ENCODE data around the gene PEX5.

Gene PEX5

GRCh38 chr12:7188562-7189397 lies 706 bp upstream of the PEX5 start:
- H3K27ac ChIP-seq (ENCODE audit: low read length) = no peak overlapping the region
- H3K9me3 ChIP-seq (ENCODE audit: control insufficient read depth, insufficient read depth, low read length) = no peaks in the 10 kb centered on the region
- WGBS (ENCODE audit: insufficient coverage, insufficient read length) = no CpG with 5 or more reads among the region's 21 CpGs
- H3K4me3 ChIP-seq (ENCODE audit: low read length) = peak overlapping the region; percentile 37; the same call in 1 of the 2 replicates
- no peaks in the 10 kb centered on the region for H3K4me1 ChIP-seq (ENCODE audit: control insufficient read depth, insufficient read depth, low read length)
- peak; percentile 78 for DNase-seq (ENCODE audit: low read depth, low spot score)
- no peaks in the 10 kb centered on the region for H3K36me3 ChIP-seq (ENCODE audit: control insufficient read depth, insufficient read depth, low read length)
- no peaks in the 10 kb centered on the region for H3K27me3 ChIP-seq (ENCODE audit: control insufficient read depth, insufficient read depth, low read length)

DNA sequence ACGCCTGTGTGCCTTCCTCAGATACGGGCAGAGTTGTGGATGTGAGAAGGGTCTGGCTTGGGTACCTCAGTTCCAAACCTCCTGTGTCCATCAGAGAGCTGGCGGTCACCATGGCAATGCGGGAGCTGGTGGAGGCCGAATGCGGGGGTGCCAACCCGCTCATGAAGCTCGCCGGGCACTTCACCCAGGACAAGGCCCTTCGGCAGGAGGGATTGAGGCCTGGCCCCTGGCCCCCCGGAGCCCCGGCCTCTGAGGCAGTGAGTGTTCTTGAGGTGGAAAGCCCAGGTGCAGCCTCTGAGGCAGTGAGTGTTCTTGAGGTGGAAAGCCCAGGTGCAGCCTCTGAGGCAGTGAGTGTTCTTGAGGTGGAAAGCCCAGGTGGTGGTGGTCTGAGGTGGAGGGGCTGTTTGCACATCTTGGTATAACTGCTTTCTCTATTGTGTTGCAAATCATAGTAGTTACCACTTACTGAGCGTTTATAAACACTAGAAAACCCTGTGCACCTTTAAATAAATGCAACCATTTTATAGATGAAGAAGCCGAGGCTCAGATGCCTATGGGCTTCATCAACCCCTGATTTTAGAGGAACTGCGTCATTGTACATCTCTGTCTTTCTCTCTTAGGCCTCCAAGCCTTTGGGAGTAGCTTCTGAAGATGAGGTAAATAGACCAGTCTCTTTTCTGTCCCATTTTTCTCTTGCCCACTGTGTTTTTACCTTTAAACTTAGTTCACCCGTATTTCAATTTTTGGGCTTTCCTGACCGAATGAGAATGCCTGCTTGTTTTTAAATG lies 976 bp downstream of the PEX5 start:
- no peak overlapping the region for H3K27ac ChIP-seq (ENCODE audit: low read length)
- no peak for DNase-seq (ENCODE audit: low read depth, low spot score)
- no peaks in the 10 kb centered on the region for H3K27me3 ChIP-seq (ENCODE audit: control insufficient read depth, insufficient read depth, low read length)
- WGBS (ENCODE audit: insufficient coverage, insufficient read length) = no CpG with 5 or more reads among the region's 17 CpGs
- H3K36me3 ChIP-seq (ENCODE audit: control insufficient read depth, insufficient read depth, low read length) = no peaks in the 10 kb centered on the region
- H3K4me1 ChIP-seq (ENCODE audit: control insufficient read depth, insufficient read depth, low read length) = no peaks in the 10 kb centered on the region
- no peaks in the 10 kb centered on the region for H3K9me3 ChIP-seq (ENCODE audit: control insufficient read depth, insufficient read depth, low read length)
- peak overlapping the region; percentile 50 for H3K4me3 ChIP-seq (ENCODE audit: low read length)

DNA sequence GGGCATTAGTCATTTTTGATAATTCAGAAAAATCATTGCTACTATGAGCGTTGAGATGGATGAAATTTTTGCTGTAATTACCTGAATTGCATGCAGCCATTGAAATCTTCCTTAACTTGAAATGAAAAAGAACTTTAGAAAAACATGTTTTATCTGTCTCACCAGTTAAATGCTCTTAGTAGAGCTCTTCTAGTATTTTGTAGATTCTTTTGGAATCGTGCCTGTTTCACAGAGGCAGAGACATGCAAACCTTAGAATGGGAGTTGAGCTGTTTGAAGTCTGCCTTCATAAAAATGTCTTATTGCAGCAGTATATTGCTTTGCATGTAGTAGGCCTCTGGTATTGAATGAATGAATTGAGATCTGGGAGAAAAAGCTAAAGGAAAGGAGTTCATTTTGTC lies 4.2 kb downstream of the PEX5 start:
- H3K36me3 ChIP-seq (ENCODE audit: control insufficient read depth, insufficient read depth, low read length) = peaks cover 2% of the 10 kb centered on the region; the same call in 1 of the 2 replicates
- H3K4me3 ChIP-seq (ENCODE audit: low read length) = no peak overlapping the region
- no peaks in the 10 kb centered on the region for H3K9me3 ChIP-seq (ENCODE audit: control insufficient read depth, insufficient read depth, low read length)
- no CpG with 5 or more reads among the region's 2 CpGs for WGBS (ENCODE audit: insufficient coverage, insufficient read length)
- no peaks in the 10 kb centered on the region for H3K27me3 ChIP-seq (ENCODE audit: control insufficient read depth, insufficient read depth, low read length)
- no peaks in the 10 kb centered on the region for H3K4me1 ChIP-seq (ENCODE audit: control insufficient read depth, insufficient read depth, low read length)
- DNase-seq (ENCODE audit: low read depth, low spot score) = no peak
- H3K27ac ChIP-seq (ENCODE audit: low read length) = no peak overlapping the region

DNA sequence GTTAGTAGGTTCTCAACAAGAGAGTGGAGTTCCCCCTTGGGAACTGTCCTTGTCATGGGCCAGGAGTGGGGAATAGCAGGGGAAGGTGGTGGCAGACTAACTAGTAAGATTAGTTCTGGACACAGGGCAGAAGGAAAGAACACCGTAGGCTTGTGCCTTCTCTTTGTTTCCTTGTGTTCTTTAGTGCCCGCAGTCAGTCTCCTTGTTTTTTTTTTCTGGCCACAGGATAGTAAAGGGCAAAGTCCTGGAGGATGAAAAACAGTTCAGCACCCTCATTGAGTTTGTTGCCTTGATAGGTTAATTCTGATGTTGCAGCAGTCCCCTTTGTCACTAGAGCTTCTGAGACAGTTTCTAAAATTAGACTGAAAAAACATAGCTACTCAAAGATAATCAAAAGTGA lies 8.4 kb downstream of the PEX5 start:
- no CpG with 5 or more reads among the region's 2 CpGs for WGBS (ENCODE audit: insufficient coverage, insufficient read length)
- Histone ChIP-seq H3K27ac (ENCODE audit: low read length) (no peak overlapping the region), H3K27me3 (ENCODE audit: control insufficient read depth, insufficient read depth, low read length) (no peaks in the 10 kb centered on the region), H3K4me1 (ENCODE audit: control insufficient read depth, insufficient read depth, low read length) (no peaks in the 10 kb centered on the region), H3K9me3 (ENCODE audit: control insufficient read depth, insufficient read depth, low read length) (no peaks in the 10 kb centered on the region), H3K4me3 (ENCODE audit: low read length) (no peak overlapping the region), H3K36me3 (ENCODE audit: control insufficient read depth, insufficient read depth, low read length) (peaks cover 22% of the 10 kb centered on the region; the same call in 1 of the 2 replicates)
- no peak for DNase-seq (ENCODE audit: low read depth, low spot score)

DNA sequence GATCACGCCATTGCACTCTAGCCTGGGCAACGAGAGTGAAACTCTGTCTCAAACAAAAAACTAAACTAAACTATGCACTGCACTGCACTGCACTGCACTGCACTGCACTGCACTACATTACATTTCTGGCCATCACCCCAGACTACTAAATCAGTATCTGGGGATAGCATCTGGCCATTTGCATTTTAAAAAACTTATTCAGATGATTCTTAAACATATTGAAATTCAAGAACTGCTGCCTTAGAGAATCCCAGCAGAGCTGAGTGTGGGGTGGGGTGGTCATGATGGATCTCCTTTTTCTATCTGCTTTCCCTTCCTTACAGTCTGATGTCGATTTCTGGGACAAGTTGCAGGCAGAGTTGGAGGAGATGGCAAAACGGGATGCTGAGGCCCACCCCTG lies 13.6 kb downstream of the PEX5 start:
- Histone ChIP-seq H3K27ac (ENCODE audit: low read length) (no peak overlapping the region), H3K4me3 (ENCODE audit: low read length) (no peak overlapping the region), H3K27me3 (ENCODE audit: control insufficient read depth, insufficient read depth, low read length) (no peaks in the 10 kb centered on the region), H3K4me1 (ENCODE audit: control insufficient read depth, insufficient read depth, low read length) (no peaks in the 10 kb centered on the region), H3K9me3 (ENCODE audit: control insufficient read depth, insufficient read depth, low read length) (no peaks in the 10 kb centered on the region), H3K36me3 (ENCODE audit: control insufficient read depth, insufficient read depth, low read length) (peaks cover 27% of the 10 kb centered on the region; the same call in 1 of the 2 replicates)
- DNase-seq (ENCODE audit: low read depth, low spot score) = no peak
- no CpG with 5 or more reads among the region's 4 CpGs for WGBS (ENCODE audit: insufficient coverage, insufficient read length)

- Histone ChIP-seq H3K36me3 (ENCODE audit: control insufficient read depth, insufficient read depth, low read length) (peaks cover 38% of the 10 kb centered on the region), H3K27me3 (ENCODE audit: control insufficient read depth, insufficient read depth, low read length) (no peaks in the 10 kb centered on the region), H3K9me3 (ENCODE audit: control insufficient read depth, insufficient read depth, low read length) (no peaks in the 10 kb centered on the region), H3K4me3 (ENCODE audit: low read length) (no peak overlapping the region), H3K4me1 (ENCODE audit: control insufficient read depth, insufficient read depth, low read length) (no peaks in the 10 kb centered on the region), H3K27ac (ENCODE audit: low read length) (no peak overlapping the region)
- DNase-seq (ENCODE audit: low read depth, low spot score) = no peak
Observed at GRCh38 chr12:7205091-7205490, 15.6 kb downstream of the PEX5 start.

GRCh38 chr12:7206691-7207090 lies 17.2 kb downstream of the PEX5 start:
- no CpG with 5 or more reads among the region's 3 CpGs for WGBS (ENCODE audit: insufficient coverage, insufficient read length)
- no peak for DNase-seq (ENCODE audit: low read depth, low spot score)
- no peak overlapping the region for H3K4me3 ChIP-seq (ENCODE audit: low read length)
- no peak overlapping the region for H3K27ac ChIP-seq (ENCODE audit: low read length)
- no peaks in the 10 kb centered on the region for H3K9me3 ChIP-seq (ENCODE audit: control insufficient read depth, insufficient read depth, low read length)
- peaks cover 33% of the 10 kb centered on the region for H3K36me3 ChIP-seq (ENCODE audit: control insufficient read depth, insufficient read depth, low read length)
- no peaks in the 10 kb centered on the region for H3K27me3 ChIP-seq (ENCODE audit: control insufficient read depth, insufficient read depth, low read length)
- H3K4me1 ChIP-seq (ENCODE audit: control insufficient read depth, insufficient read depth, low read length) = no peaks in the 10 kb centered on the region

DNA sequence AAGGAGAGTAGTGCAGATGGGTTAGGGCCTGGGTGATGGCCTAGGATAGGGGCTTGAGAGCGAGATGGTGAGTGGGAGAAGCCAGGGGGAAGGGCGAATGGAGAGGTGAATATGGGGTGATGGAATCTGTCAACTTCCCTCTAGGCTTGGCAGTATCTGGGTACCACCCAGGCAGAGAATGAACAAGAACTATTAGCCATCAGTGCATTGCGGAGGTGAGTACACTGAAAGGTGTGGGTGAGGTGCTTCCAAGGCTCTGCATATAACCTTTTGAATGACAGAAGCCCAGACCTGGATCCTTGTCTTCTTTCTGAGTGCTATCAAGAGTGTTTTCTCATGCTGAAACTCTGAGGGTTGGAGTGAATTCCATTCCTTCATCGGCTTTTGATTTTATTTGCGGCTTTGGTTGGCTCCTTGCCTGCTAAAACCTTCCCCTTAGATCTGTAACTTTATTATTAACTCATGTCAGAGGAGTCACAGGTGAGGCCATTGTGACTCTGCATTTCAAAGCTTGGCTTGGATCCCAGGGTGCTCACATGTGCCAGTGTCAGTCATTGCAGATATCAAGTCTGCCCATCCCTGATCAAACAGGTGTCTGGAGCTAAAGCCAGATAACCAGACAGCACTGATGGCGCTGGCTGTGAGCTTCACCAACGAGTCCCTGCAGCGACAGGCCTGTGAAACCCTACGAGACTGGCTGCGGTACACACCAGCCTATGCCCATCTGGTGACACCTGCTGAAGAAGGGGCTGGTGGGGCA lies 18.6 kb downstream of the PEX5 start:
- H3K9me3 ChIP-seq (ENCODE audit: control insufficient read depth, insufficient read depth, low read length) = peaks cover 2% of the 10 kb centered on the region; the same call in 1 of the 2 replicates
- no CpG with 5 or more reads among the region's 10 CpGs for WGBS (ENCODE audit: insufficient coverage, insufficient read length)
- no peaks in the 10 kb centered on the region for H3K27me3 ChIP-seq (ENCODE audit: control insufficient read depth, insufficient read depth, low read length)
- peaks cover 28% of the 10 kb centered on the region for H3K36me3 ChIP-seq (ENCODE audit: control insufficient read depth, insufficient read depth, low read length)
- H3K27ac ChIP-seq (ENCODE audit: low read length) = no peak overlapping the region
- DNase-seq (ENCODE audit: low read depth, low spot score) = no peak
- H3K4me1 ChIP-seq (ENCODE audit: control insufficient read depth, insufficient read depth, low read length) = no peaks in the 10 kb centered on the region
- H3K4me3 ChIP-seq (ENCODE audit: low read length) = no peak overlapping the region

- no peaks in the 10 kb centered on the region for H3K4me1 ChIP-seq (ENCODE audit: control insufficient read depth, insufficient read depth, low read length)
- WGBS (ENCODE audit: insufficient coverage, insufficient read length) = no CpG with 5 or more reads among the region's 14 CpGs
- no peak overlapping the region for H3K27ac ChIP-seq (ENCODE audit: low read length)
- peaks cover 26% of the 10 kb centered on the region for H3K36me3 ChIP-seq (ENCODE audit: control insufficient read depth, insufficient read depth, low read length)
- peaks cover 2% of the 10 kb centered on the region; the same call in 1 of the 2 replicates for H3K9me3 ChIP-seq (ENCODE audit: control insufficient read depth, insufficient read depth, low read length)
- DNase-seq (ENCODE audit: low read depth, low spot score) = no peak
- no peaks in the 10 kb centered on the region for H3K27me3 ChIP-seq (ENCODE audit: control insufficient read depth, insufficient read depth, low read length)
- no peak overlapping the region for H3K4me3 ChIP-seq (ENCODE audit: low read length)
Observed at GRCh38 chr12:7209958-7210357, 20.5 kb downstream of the PEX5 start.

GRCh38 chr12:7210642-7211151 lies 21.2 kb downstream of the PEX5 start:
- no peak for DNase-seq (ENCODE audit: low read depth, low spot score)
- Histone ChIP-seq H3K36me3 (ENCODE audit: control insufficient read depth, insufficient read depth, low read length) (peaks cover 26% of the 10 kb centered on the region), H3K27ac (ENCODE audit: low read length) (no peak overlapping the region), H3K9me3 (ENCODE audit: control insufficient read depth, insufficient read depth, low read length) (peaks cover 2% of the 10 kb centered on the region; the same call in 1 of the 2 replicates), H3K4me3 (ENCODE audit: low read length) (no peak overlapping the region), H3K27me3 (ENCODE audit: control insufficient read depth, insufficient read depth, low read length) (no peaks in the 10 kb centered on the region), H3K4me1 (ENCODE audit: control insufficient read depth, insufficient read depth, low read length) (no peaks in the 10 kb centered on the region)
- no CpG with 5 or more reads among the region's 6 CpGs for WGBS (ENCODE audit: insufficient coverage, insufficient read length)
